H9 (cell line): ENCODE measurements around the gene JAK1. TPM values are rescaled to one million over a fixed set of nuclear protein-coding genes. Genes with fewer than 3 reads are reported as not detected.

Experiments used
- DNase-seq: peaks from one replicate; pipeline ENCODE4 v3.0.0-alpha.2; 2017
- H2AFZ ChIP-seq: one replicate; pipeline ENCODE4 v1.6.1; 2013; ENCODE audit warnings: mild to moderate bottlenecking, low read length, control low read depth, moderate library complexity
- H2AK5ac ChIP-seq: 2 replicates; pipeline ENCODE4 v1.6.1; 2013; ENCODE audit warnings: low read length, control low read depth, mixed read lengths; ENCODE audit not compliant: insufficient read length
- H2BK120ac ChIP-seq: one replicate; pipeline ENCODE4 v1.6.1; 2013; ENCODE audit warnings: low read depth, mild to moderate bottlenecking, low read length, control low read depth, inconsistent platforms; ENCODE audit not compliant: poor library complexity, severe bottlenecking
- H2BK12ac ChIP-seq: 2 replicates; pipeline ENCODE4 v1.6.1; 2013; ENCODE audit warnings: low read length, control low read depth, mixed read lengths, low read depth; ENCODE audit not compliant: insufficient read length
- H2BK15ac ChIP-seq: 2 replicates; pipeline ENCODE4 v1.6.1; 2013; ENCODE audit warnings: low read depth, low read length, control low read depth
- H2BK20ac ChIP-seq: one replicate; pipeline ENCODE4 v1.6.1; 2013; ENCODE audit warnings: low read depth, mild to moderate bottlenecking, low read length, control low read depth, inconsistent platforms; ENCODE audit not compliant: poor library complexity, severe bottlenecking
- H2BK5ac ChIP-seq: 2 replicates; pipeline ENCODE4 v1.6.1; 2013; ENCODE audit warnings: low read length, control low read depth, mixed read lengths; ENCODE audit not compliant: insufficient read length
- H3K14ac ChIP-seq: 2 replicates; pipeline ENCODE4 v1.6.1; 2013; ENCODE audit warnings: low read length, control low read depth; ENCODE audit not compliant: insufficient read depth
- H3K18ac ChIP-seq: 2 replicates; pipeline ENCODE4 v1.6.1; 2013; ENCODE audit warnings: low read depth, mild to moderate bottlenecking, mixed read lengths, low read length, control low read depth; ENCODE audit not compliant: insufficient read length
- H3K23ac ChIP-seq: 2 replicates; pipeline ENCODE4 v1.6.1; 2013; ENCODE audit warnings: low read length, control low read depth, mixed read lengths, low read depth; ENCODE audit not compliant: insufficient read length
- H3K23me2 ChIP-seq: 2 replicates; pipeline ENCODE4 v1.6.1; 2013; ENCODE audit warnings: low read depth, mild to moderate bottlenecking, mixed read lengths, low read length, control low read depth; ENCODE audit not compliant: insufficient read length, poor library complexity, severe bottlenecking
- H3K27ac ChIP-seq: 2 replicates; pipeline ENCODE4 v1.5.1; 2013; ENCODE audit warnings: low read length, control low read depth, mixed read lengths, low read depth; ENCODE audit not compliant: insufficient read length
- H3K27me3 ChIP-seq: 2 replicates; pipeline ENCODE4 v1.6.1; 2013; ENCODE audit warnings: low read length, control low read depth, inconsistent platforms; ENCODE audit not compliant: insufficient read depth
- H3K4ac ChIP-seq: 2 replicates; pipeline ENCODE4 v1.6.1; 2013; ENCODE audit warnings: low read depth, mild to moderate bottlenecking, control low read depth, inconsistent platforms, low read length, moderate library complexity
- H3K4me1 ChIP-seq: 2 replicates; pipeline ENCODE4 v1.6.1; 2013; ENCODE audit warnings: low read length, control low read depth, inconsistent platforms; ENCODE audit not compliant: insufficient read depth
- H3K4me2 ChIP-seq: 2 replicates; pipeline ENCODE4 v1.6.1; 2013; ENCODE audit warnings: low read length, control low read depth, mixed read lengths; ENCODE audit not compliant: insufficient read length, insufficient read depth
- H3K56ac ChIP-seq: 2 replicates; pipeline ENCODE4 v1.6.1; 2013; ENCODE audit warnings: low read depth, mild to moderate bottlenecking, mixed read lengths, low read length, control low read depth; ENCODE audit not compliant: insufficient read length
- H3K79me1 ChIP-seq: 2 replicates; pipeline ENCODE4 v1.6.1; 2013; ENCODE audit warnings: low read depth, mild to moderate bottlenecking, moderate library complexity, low read length, control low read depth, inconsistent platforms; ENCODE audit not compliant: insufficient read depth, poor library complexity, severe bottlenecking
- H3K79me2 ChIP-seq: 2 replicates; pipeline ENCODE4 v1.6.1; 2013; ENCODE audit warnings: low read length, control low read depth, inconsistent platforms; ENCODE audit not compliant: insufficient read depth
- H3K9ac ChIP-seq: 2 replicates; pipeline ENCODE4 v1.6.1; 2013; ENCODE audit warnings: low read length, control low read depth, mixed read lengths; ENCODE audit not compliant: insufficient read length; ENCODE audit errors: extremely low read depth
- H3K9me3 ChIP-seq: one replicate; pipeline ENCODE4 v1.6.1; 2013; ENCODE audit warnings: low read depth, low read length, inconsistent platforms; ENCODE audit not compliant: control insufficient read depth
- H3T11ph ChIP-seq: one replicate; pipeline ENCODE4 v1.6.1; 2013; ENCODE audit warnings: mild to moderate bottlenecking, low read length, control low read depth, inconsistent platforms
- H4K20me1 ChIP-seq: one replicate; pipeline ENCODE4 v1.6.1; 2013; ENCODE audit not compliant: control insufficient read depth, insufficient read length, insufficient read depth
- H4K5ac ChIP-seq: 2 replicates; pipeline ENCODE4 v1.6.1; 2013; ENCODE audit warnings: low read depth, mild to moderate bottlenecking, mixed read lengths, low read length, control low read depth; ENCODE audit not compliant: insufficient read length
- H4K8ac ChIP-seq: replicated peaks from 2 replicates; pipeline ENCODE4 v1.6.1; 2013; ENCODE audit warnings: low read length, control low read depth, mixed read lengths, low read depth; ENCODE audit not compliant: insufficient read length
- H4K91ac ChIP-seq: 2 replicates; pipeline ENCODE4 v1.6.1; 2013; ENCODE audit warnings: low read depth, mild to moderate bottlenecking, moderate library complexity, mixed read lengths, low read length, control low read depth; ENCODE audit not compliant: insufficient read length
- H3K27ac Mint-ChIP-seq, 3 experiments: 2 replicates in 2 of 3; 3 replicates in 1 of 3; pipeline ENCODE4 v1.8.0; 2020 to 2021; ENCODE audit warnings: mixed read lengths in 3 of 3, mild to moderate bottlenecking in 1 of 3, moderate library complexity in 1 of 3
- H3K27me3 Mint-ChIP-seq: 2 replicates; pipeline ENCODE4 v1.8.0; 2021; ENCODE audit warnings: low read depth, mild to moderate bottlenecking, moderate library complexity, mixed read lengths
- H3K36me3 Mint-ChIP-seq, 3 experiments: 2 replicates in 2 of 3; 3 replicates in 1 of 3; pipeline ENCODE4 v1.8.0; 2020 to 2021; ENCODE audit warnings: low read depth in 3 of 3, mixed read lengths in 3 of 3; ENCODE audit not compliant: insufficient read depth in 1 of 3
- H3K4me1 Mint-ChIP-seq, 2 experiments: 2 replicates each; pipeline ENCODE4 v1.8.0; 2020; ENCODE audit warnings: mixed read lengths in 2 of 2
- H3K4me3 Mint-ChIP-seq, 2 experiments: 2 replicates in 1 of 2; 3 replicates in 1 of 2; pipeline ENCODE4 v1.8.0; 2020 to 2021; ENCODE audit warnings: mild to moderate bottlenecking in 2 of 2, mixed read lengths in 2 of 2, moderate library complexity in 1 of 2
- H3K9me3 Mint-ChIP-seq, 2 experiments: 2 replicates in 1 of 2; 3 replicates in 1 of 2; pipeline ENCODE4 v1.8.0; 2020; ENCODE audit warnings: mild to moderate bottlenecking in 2 of 2, mixed read lengths in 2 of 2, moderate library complexity in 1 of 2
- WGBS: extraction: QIAGEN DNeasy Blood & Tissue Kit; methylation state at CpG from one replicate; pipeline ENCODE4 v1.1.7; 2013; ENCODE audit warnings: missing lambda C conversion rate, low lambda C conversion rate, mixed read lengths; ENCODE audit not compliant: insufficient read length; ENCODE audit errors: extremely low coverage; 5-methylcytosine and 5-hydroxymethylcytosine counted together
- total RNA-seq: library from RNA; stranded (reverse); gene quantifications from 2 replicates; pipeline ENCODE4 v1.2.1, GENCODE V29; 2021
- TF ChIP-seq, protein P1 (sequence below): fragments of 200-600 bp; sonication (generic); conservative IDR thresholded peaks from 3 replicates; pipeline ENCODE4 v1.8.0; 2021; ENCODE audit warnings: antibody characterized with exemption, mild to moderate bottlenecking

Gene JAK1
- total RNA-seq, 1 experiment from 2014 or later: 12.8 TPM

GRCh38 chr1:65009724-65010420 lies 43.5 kb upstream of the JAK1 start:
- no peak overlapping the region for H2AK5ac ChIP-seq
- H2BK120ac ChIP-seq: no peak overlapping the region
- no peaks in the 10 kb centered on the region for H3K79me2 ChIP-seq
- H3K9me3 ChIP-seq: no peaks in the 10 kb centered on the region
- no peaks in the 10 kb centered on the region for H3K4me1 ChIP-seq
- no peak overlapping the region for H2BK5ac ChIP-seq
- no peak for DNase-seq
- no peak overlapping the region for H3K4me2 ChIP-seq
- H3K79me1 ChIP-seq: no peaks in the 10 kb centered on the region
- no peak overlapping the region for H4K5ac ChIP-seq
- Mint-ChIP-seq H3K36me3 (peaks cover 0 to 3% (median 0%) of the 10 kb centered on the region in 3 experiments; a peak in 1 of 7 replicates), H3K27ac (no peak overlapping the region), H3K4me1 (no peaks in the 10 kb centered on the region), H3K27me3 (peaks cover 10% of the 10 kb centered on the region), H3K9me3 (no peaks in the 10 kb centered on the region), H3K4me3 (no peak overlapping the region; a peak in 1 of 5 replicates)
- H3K23ac ChIP-seq: no peak overlapping the region
- no peak overlapping the region for H2BK12ac ChIP-seq
- H3K27me3 ChIP-seq: no peaks in the 10 kb centered on the region
- H2BK20ac ChIP-seq: no peak overlapping the region
- H3K4ac ChIP-seq: no peak overlapping the region
- TF ChIP-seq, protein P1, sequence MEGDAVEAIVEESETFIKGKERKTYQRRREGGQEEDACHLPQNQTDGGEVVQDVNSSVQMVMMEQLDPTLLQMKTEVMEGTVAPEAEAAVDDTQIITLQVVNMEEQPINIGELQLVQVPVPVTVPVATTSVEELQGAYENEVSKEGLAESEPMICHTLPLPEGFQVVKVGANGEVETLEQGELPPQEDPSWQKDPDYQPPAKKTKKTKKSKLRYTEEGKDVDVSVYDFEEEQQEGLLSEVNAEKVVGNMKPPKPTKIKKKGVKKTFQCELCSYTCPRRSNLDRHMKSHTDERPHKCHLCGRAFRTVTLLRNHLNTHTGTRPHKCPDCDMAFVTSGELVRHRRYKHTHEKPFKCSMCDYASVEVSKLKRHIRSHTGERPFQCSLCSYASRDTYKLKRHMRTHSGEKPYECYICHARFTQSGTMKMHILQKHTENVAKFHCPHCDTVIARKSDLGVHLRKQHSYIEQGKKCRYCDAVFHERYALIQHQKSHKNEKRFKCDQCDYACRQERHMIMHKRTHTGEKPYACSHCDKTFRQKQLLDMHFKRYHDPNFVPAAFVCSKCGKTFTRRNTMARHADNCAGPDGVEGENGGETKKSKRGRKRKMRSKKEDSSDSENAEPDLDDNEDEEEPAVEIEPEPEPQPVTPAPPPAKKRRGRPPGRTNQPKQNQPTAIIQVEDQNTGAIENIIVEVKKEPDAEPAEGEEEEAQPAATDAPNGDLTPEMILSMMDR: no peak
- H4K91ac ChIP-seq: no peak overlapping the region
- H3T11ph ChIP-seq: no peak overlapping the region
- no peak overlapping the region for H3K14ac ChIP-seq
- no peaks in the 10 kb centered on the region for H3K23me2 ChIP-seq
- H3K27ac ChIP-seq: no peak overlapping the region
- H3K56ac ChIP-seq: no peak overlapping the region
- no peak overlapping the region for H2BK15ac ChIP-seq
- H2AFZ ChIP-seq: no peak overlapping the region
- no peaks in the 10 kb centered on the region for H4K20me1 ChIP-seq
- H3K9ac ChIP-seq: no peak overlapping the region
- no peak overlapping the region for H4K8ac ChIP-seq
- no CpG with 5 or more reads among the region's 5 CpGs for WGBS
- no peak overlapping the region for H3K18ac ChIP-seq
